G401.6 (cell line): ENCODE results near the gene APPBP2.

Source experiments
- FAIRE-seq: peaks from 2 replicates; lab custom pipeline; 2012; peaks lifted over from hg19 to GRCh38; lab: Jason Lieb, UNC

The APPBP2 gene

GRCh38 chr17:60393840-60394723, 132.0 kb downstream of the APPBP2 start:
- no peak for FAIRE-seq
